IPS-18c (cell line): ENCODE results near the gene SIRPA.

Source experiments
- H3K4me3 ChIP-seq: 2 replicates; pipeline ENCODE4 v1.7.0; 2013; ENCODE audit warnings: low read depth, mild to moderate bottlenecking, low read length, moderate library complexity; ENCODE audit not compliant: insufficient read depth
- H3K9me3 ChIP-seq: one replicate; pipeline ENCODE4 v1.6.1; 2013; ENCODE audit warnings: mild to moderate bottlenecking, low read length, moderate library complexity; ENCODE audit not compliant: control insufficient read depth, insufficient read depth

SIRPA gene

GRCh38 chr20:1863296-1863695, 31.9 kb upstream of the SIRPA start:
- no peaks in the 10 kb centered on the region for H3K9me3 ChIP-seq
- no peak overlapping the region for H3K4me3 ChIP-seq

GRCh38 chr20:1866834-1867233, 28.4 kb upstream of the SIRPA start:
- no peak overlapping the region for H3K4me3 ChIP-seq
- H3K9me3 ChIP-seq: no peaks in the 10 kb centered on the region

- H3K4me3 ChIP-seq: no peak overlapping the region
These were observed 27.5 kb upstream of the SIRPA start for GRCh38 chr20:1867495-1868260.

GRCh38 chr20:1868856-1869255, 26.4 kb upstream of the SIRPA start:
- H3K9me3 ChIP-seq: no peaks in the 10 kb centered on the region
- H3K4me3 ChIP-seq: no peak overlapping the region

More at GRCh38 chr20:1867495-1868260, 27.5 kb upstream of the SIRPA start:
- no peaks in the 10 kb centered on the region for H3K9me3 ChIP-seq

GRCh38 chr20:1870323-1870722, 24.9 kb upstream of the SIRPA start:
- Histone ChIP-seq H3K4me3 (no peak overlapping the region), H3K9me3 (no peaks in the 10 kb centered on the region)

GRCh38 chr20:1870792-1871550, 24.2 kb upstream of the SIRPA start:
- no peaks in the 10 kb centered on the region for H3K9me3 ChIP-seq
- H3K4me3 ChIP-seq: no peak overlapping the region

GRCh38 chr20:1871807-1872458, 23.3 kb upstream of the SIRPA start:
- Histone ChIP-seq H3K9me3 (no peaks in the 10 kb centered on the region), H3K4me3 (no peak overlapping the region)

- Histone ChIP-seq H3K9me3 (no peaks in the 10 kb centered on the region), H3K4me3 (no peak overlapping the region)
These were observed 22.6 kb upstream of the SIRPA start for GRCh38 chr20:1872459-1873097.

- Histone ChIP-seq H3K4me3 (no peak overlapping the region), H3K9me3 (no peaks in the 10 kb centered on the region)
These were observed 20.6 kb upstream of the SIRPA start for GRCh38 chr20:1874450-1875182.

GRCh38 chr20:1875183-1875554, 20.0 kb upstream of the SIRPA start:
- no peaks in the 10 kb centered on the region for H3K9me3 ChIP-seq
- H3K4me3 ChIP-seq: no peak overlapping the region

- Histone ChIP-seq H3K9me3 (no peaks in the 10 kb centered on the region), H3K4me3 (no peak overlapping the region)
These were observed 19.4 kb upstream of the SIRPA start for GRCh38 chr20:1875762-1876161.

GRCh38 chr20:1876217-1876921, 18.8 kb upstream of the SIRPA start:
- Histone ChIP-seq H3K4me3 (no peak overlapping the region), H3K9me3 (no peaks in the 10 kb centered on the region)

- H3K9me3 ChIP-seq: no peaks in the 10 kb centered on the region
- no peak overlapping the region for H3K4me3 ChIP-seq
These were observed 18.1 kb upstream of the SIRPA start for GRCh38 chr20:1876975-1877608.

- Histone ChIP-seq H3K9me3 (no peaks in the 10 kb centered on the region), H3K4me3 (no peak overlapping the region)
These were observed 17.5 kb upstream of the SIRPA start for GRCh38 chr20:1877609-1878200.

- no peak overlapping the region for H3K4me3 ChIP-seq
- H3K9me3 ChIP-seq: no peaks in the 10 kb centered on the region
These were observed 15.8 kb upstream of the SIRPA start for GRCh38 chr20:1879369-1879768.

- Histone ChIP-seq H3K4me3 (no peak overlapping the region), H3K9me3 (no peaks in the 10 kb centered on the region)
These were observed 15.3 kb upstream of the SIRPA start for GRCh38 chr20:1879934-1880333.
